ENCODE data around the gene SLC16A8. TPM values are rescaled to one million over a fixed set of nuclear protein-coding genes. Genes with fewer than 3 reads are reported as not detected.

SLC16A8 gene
- total and polyA plus RNA-seq, 9 of the 15 experiments (the other 6 are each of a cell fraction or from before 2014, with no cell fraction given) = not detected

DNA sequence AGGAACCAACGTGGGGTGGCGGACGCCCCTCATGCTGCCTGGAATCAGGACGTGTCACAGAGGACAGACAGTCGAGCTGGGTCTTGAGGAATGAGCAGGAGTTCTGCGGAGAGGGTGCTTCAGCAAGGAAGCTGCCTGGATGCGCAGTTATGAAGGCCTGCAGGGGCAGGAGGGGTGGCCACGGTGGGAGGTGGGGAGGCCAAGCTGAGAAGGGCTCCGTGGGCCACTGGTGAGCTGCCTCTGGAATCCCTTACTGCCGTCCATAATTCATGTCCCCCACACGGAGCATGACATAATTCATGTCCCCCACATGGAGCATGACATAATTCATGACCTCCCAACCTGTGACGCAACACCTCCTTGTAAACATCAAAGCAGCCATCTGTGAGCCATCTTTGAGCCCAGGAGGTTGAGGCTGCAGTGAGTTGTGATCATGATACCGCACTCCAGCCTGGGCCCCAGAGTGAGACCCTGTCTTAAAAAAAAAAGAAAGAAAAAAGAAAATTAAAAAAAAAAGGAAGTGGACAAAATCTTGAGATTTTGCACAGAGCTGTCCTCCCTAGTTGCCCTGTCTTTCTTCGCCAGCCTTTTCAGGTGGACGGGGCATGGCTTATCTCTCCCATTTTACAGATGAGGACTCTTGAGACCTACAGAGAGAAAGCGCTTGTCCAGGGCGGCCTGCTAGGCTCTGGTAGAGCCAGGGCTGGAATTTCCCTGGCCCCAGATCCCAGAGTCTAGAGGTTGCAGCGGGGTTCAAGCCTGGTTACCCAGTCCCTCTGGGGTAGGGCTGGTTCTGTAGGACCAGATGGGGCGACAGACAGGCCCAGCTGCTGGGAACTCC, 51.1 kb downstream of the SLC16A8 start (continued):
- TF ChIP-seq CBX1 (IDR thresholded peaks at IDR 0.05; ENCODE audit: low read depth) (no peak), HIVEP1 (CRISPR knock-in tag; IDR thresholded peaks at IDR 0.05) (no peak), CREM (IDR thresholded peaks at IDR 0.05; ENCODE audit: low read depth) (peak; percentile 85), ZNF217 (CRISPR knock-in tag; IDR thresholded peaks at IDR 0.05) (no peak), MTA1 (IDR thresholded peaks at IDR 0.05; ENCODE audit: borderline replicate concordance) (no peak), SMARCB1 (IDR thresholded peaks at IDR 0.05; ENCODE audit: insufficient read length, low read depth) (no peak), MEIS2 (IDR thresholded peaks at IDR 0.05; ENCODE audit: partially characterized antibody) (peak; percentile 91), TEAD4 (IDR thresholded peaks at IDR 0.05; ENCODE audit: low read length) (no peak), TEAD4 (CRISPR knock-in tag; IDR thresholded peaks at IDR 0.05; ENCODE audit: borderline replicate concordance) (no peak), CEBPG (CRISPR knock-in tag; IDR thresholded peaks at IDR 0.05) (peak; percentile 89), CEBPG (tag; conservative IDR thresholded peaks at IDR 0.05 in 1 of 2, IDR thresholded peaks at IDR 0.05 in 1 of 2) (peak; percentile 81 to 92), HDAC6 (IDR thresholded peaks at IDR 0.05; ENCODE audit: low read depth, low read length) (no peak), ZFP30 (CRISPR knock-in tag; IDR thresholded peaks at IDR 0.05; ENCODE audit: borderline replicate concordance) (no peak), PYGO2 (tag; IDR thresholded peaks at IDR 0.05) (no peak), KDM5B (IDR thresholded peaks at IDR 0.05; ENCODE audit: insufficient replicate concordance, low read depth, low read length) (no peak), TBP (optimal IDR thresholded peaks at IDR 0.05; ENCODE audit: low read depth, low read length) (no peak), U2AF1 (optimal IDR thresholded peaks at IDR 0.05; ENCODE audit: low read depth, low read length) (no peak), ZNF584 (CRISPR knock-in tag; IDR thresholded peaks at IDR 0.05; ENCODE audit: low read depth) (no peak), FOXJ2 (tag; IDR thresholded peaks at IDR 0.05) (no peak), TSC22D4 (tag; IDR thresholded peaks at IDR 0.05) (no peak), ZNF668 (CRISPR knock-in tag; IDR thresholded peaks at IDR 0.05) (no peak)
- TF ChIP-seq, protein P1, sequence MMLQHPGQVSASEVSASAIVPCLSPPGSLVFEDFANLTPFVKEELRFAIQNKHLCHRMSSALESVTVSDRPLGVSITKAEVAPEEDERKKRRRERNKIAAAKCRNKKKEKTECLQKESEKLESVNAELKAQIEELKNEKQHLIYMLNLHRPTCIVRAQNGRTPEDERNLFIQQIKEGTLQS (IDR thresholded peaks at IDR 0.05) = peak; percentile 92
- TF ChIP-seq, protein P1 (CRISPR knock-in tag; conservative IDR thresholded peaks at IDR 0.05) = no peak
- TF ChIP-seq, protein P2, sequence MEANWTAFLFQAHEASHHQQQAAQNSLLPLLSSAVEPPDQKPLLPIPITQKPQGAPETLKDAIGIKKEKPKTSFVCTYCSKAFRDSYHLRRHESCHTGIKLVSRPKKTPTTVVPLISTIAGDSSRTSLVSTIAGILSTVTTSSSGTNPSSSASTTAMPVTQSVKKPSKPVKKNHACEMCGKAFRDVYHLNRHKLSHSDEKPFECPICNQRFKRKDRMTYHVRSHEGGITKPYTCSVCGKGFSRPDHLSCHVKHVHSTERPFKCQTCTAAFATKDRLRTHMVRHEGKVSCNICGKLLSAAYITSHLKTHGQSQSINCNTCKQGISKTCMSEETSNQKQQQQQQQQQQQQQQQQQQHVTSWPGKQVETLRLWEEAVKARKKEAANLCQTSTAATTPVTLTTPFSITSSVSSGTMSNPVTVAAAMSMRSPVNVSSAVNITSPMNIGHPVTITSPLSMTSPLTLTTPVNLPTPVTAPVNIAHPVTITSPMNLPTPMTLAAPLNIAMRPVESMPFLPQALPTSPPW (CRISPR knock-in tag; IDR thresholded peaks at IDR 0.05) = peak; percentile 21; the same call in 1 of the 2 replicates
- TF ChIP-seq, protein P3, sequence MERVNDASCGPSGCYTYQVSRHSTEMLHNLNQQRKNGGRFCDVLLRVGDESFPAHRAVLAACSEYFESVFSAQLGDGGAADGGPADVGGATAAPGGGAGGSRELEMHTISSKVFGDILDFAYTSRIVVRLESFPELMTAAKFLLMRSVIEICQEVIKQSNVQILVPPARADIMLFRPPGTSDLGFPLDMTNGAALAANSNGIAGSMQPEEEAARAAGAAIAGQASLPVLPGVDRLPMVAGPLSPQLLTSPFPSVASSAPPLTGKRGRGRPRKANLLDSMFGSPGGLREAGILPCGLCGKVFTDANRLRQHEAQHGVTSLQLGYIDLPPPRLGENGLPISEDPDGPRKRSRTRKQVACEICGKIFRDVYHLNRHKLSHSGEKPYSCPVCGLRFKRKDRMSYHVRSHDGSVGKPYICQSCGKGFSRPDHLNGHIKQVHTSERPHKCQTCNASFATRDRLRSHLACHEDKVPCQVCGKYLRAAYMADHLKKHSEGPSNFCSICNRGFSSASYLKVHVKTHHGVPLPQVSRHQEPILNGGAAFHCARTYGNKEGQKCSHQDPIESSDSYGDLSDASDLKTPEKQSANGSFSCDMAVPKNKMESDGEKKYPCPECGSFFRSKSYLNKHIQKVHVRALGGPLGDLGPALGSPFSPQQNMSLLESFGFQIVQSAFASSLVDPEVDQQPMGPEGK (CRISPR knock-in tag; IDR thresholded peaks at IDR 0.05; ENCODE audit: borderline replicate concordance) = no peak
